Activated T-cell treated with anti-CD3 and anti-CD28 coated beads, Interleukin-2, amount 50 U/mL, for 48 hours (primary cell): ENCODE data around the gene TSPAN5.

Experiments used
- DNase-seq, 2 experiments: peaks; one replicate each; pipeline ENCODE4 v3.0.0-alpha.2; 2020

The TSPAN5 gene

GRCh38 chr4:98672583-98673287 lies 14.3 kb upstream of the TSPAN5 start:
- DNase-seq, result no peak

GRCh38 chr4:98671131-98671530 lies 12.7 kb upstream of the TSPAN5 start:
- no peak for DNase-seq

- no peak for DNase-seq
These were observed 11.8 kb upstream of the TSPAN5 start for GRCh38 chr4:98670186-98670585.

GRCh38 chr4:98669577-98669976 lies 11.2 kb upstream of the TSPAN5 start:
- DNase-seq, result no peak

GRCh38 chr4:98664959-98665358 lies 6.5 kb upstream of the TSPAN5 start:
- no peak for DNase-seq

- peak; percentile 79 for DNase-seq
These were observed 5.0 kb upstream of the TSPAN5 start for GRCh38 chr4:98663226-98664006.

- DNase-seq, result peak; percentile 69 to 71
These were observed 4.3 kb upstream of the TSPAN5 start for GRCh38 chr4:98662626-98663225.

GRCh38 chr4:98662055-98662453 lies 3.6 kb upstream of the TSPAN5 start:
- no peak for DNase-seq

GRCh38 chr4:98661371-98662054 lies 3.1 kb upstream of the TSPAN5 start:
- DNase-seq, result no peak

- peak in 1 of 2 experiments; percentile 40 for DNase-seq
These were observed 1.5 kb upstream of the TSPAN5 start for GRCh38 chr4:98659741-98660462.

GRCh38 chr4:98659106-98659592 lies 738 bp upstream of the TSPAN5 start:
- no peak for DNase-seq

GRCh38 chr4:98657531-98658286 lies 702 bp downstream of the TSPAN5 start:
- DNase-seq, result peak; percentile 65 to 67

GRCh38 chr4:98656886-98657285 lies 1.5 kb downstream of the TSPAN5 start:
- DNase-seq, result no peak

- no peak for DNase-seq
These were observed 2.0 kb downstream of the TSPAN5 start for GRCh38 chr4:98656443-98656842.

- no peak for DNase-seq
These were observed 4.2 kb downstream of the TSPAN5 start for GRCh38 chr4:98653890-98654867.

- DNase-seq, result no peak
These were observed 5.4 kb downstream of the TSPAN5 start for GRCh38 chr4:98652996-98653395.

GRCh38 chr4:98648602-98649001 lies 9.8 kb downstream of the TSPAN5 start:
- no peak for DNase-seq

GRCh38 chr4:98646422-98646821 lies 12.0 kb downstream of the TSPAN5 start:
- no peak for DNase-seq

GRCh38 chr4:98645527-98645926 lies 12.9 kb downstream of the TSPAN5 start:
- DNase-seq, result no peak

GRCh38 chr4:98643755-98644154 lies 14.7 kb downstream of the TSPAN5 start:
- no peak for DNase-seq
